Activated CD4-positive, CD25-positive, alpha-beta regulatory T cell treated with anti-CD3 and anti-CD28 coated beads, Interleukin-2, amount 50 U/mL, for 16 hours (primary cell): ENCODE data around the gene IGF1.

Experiments used
- DNase-seq: peaks from one replicate; pipeline ENCODE4 v3.0.0-alpha.2; 2020; ENCODE audit warnings: low read depth, low spot score

Gene IGF1

GRCh38 chr12:102480406-102480805 lies at the start of gene IGF1:
Gene IGF1 (minus strand): TSS chr12:102480563. CDS start chr12:102480381, 182 bp downstream.
- no peak for DNase-seq

- DNase-seq = no peak
Measured at GRCh38 chr12:102528111-102528510, 47.7 kb upstream of the IGF1 start.

GRCh38 chr12:102527171-102527720 lies 46.9 kb upstream of the IGF1 start:
- no peak for DNase-seq

GRCh38 chr12:102526656-102527055 lies 46.3 kb upstream of the IGF1 start:
- no peak for DNase-seq

- no peak for DNase-seq
Measured at GRCh38 chr12:102522768-102523167, 42.4 kb upstream of the IGF1 start.

GRCh38 chr12:102521662-102522277 lies 41.4 kb upstream of the IGF1 start:
- DNase-seq = no peak

GRCh38 chr12:102518871-102519270 lies 38.5 kb upstream of the IGF1 start:
- no peak for DNase-seq

GRCh38 chr12:102514696-102515095 lies 34.3 kb upstream of the IGF1 start:
- DNase-seq = no peak

GRCh38 chr12:102513739-102514138 lies 33.4 kb upstream of the IGF1 start:
- DNase-seq = no peak

GRCh38 chr12:102513272-102513671 lies 32.9 kb upstream of the IGF1 start:
- no peak for DNase-seq

- no peak for DNase-seq
Measured at GRCh38 chr12:102512523-102512922, 32.2 kb upstream of the IGF1 start.

GRCh38 chr12:102511575-102511974 lies 31.2 kb upstream of the IGF1 start:
- no peak for DNase-seq

- no peak for DNase-seq
Measured at GRCh38 chr12:102510463-102510862, 30.1 kb upstream of the IGF1 start.

GRCh38 chr12:102510031-102510430 lies 29.7 kb upstream of the IGF1 start:
- no peak for DNase-seq

GRCh38 chr12:102509123-102509626 lies 28.8 kb upstream of the IGF1 start:
- no peak for DNase-seq

GRCh38 chr12:102508052-102508451 lies 27.7 kb upstream of the IGF1 start:
- DNase-seq = no peak

GRCh38 chr12:102507301-102507700 lies 26.9 kb upstream of the IGF1 start:
- no peak for DNase-seq

GRCh38 chr12:102504871-102505270 lies 24.5 kb upstream of the IGF1 start:
- no peak for DNase-seq

- no peak for DNase-seq
Measured at GRCh38 chr12:102504280-102504679, 23.9 kb upstream of the IGF1 start.

GRCh38 chr12:102503831-102504230 lies 23.5 kb upstream of the IGF1 start:
- no peak for DNase-seq

GRCh38 chr12:102503056-102503681 lies 22.8 kb upstream of the IGF1 start:
- no peak for DNase-seq

- DNase-seq = no peak
Measured at GRCh38 chr12:102501773-102502172, 21.4 kb upstream of the IGF1 start.

- DNase-seq = no peak
Measured at GRCh38 chr12:102498471-102498870, 18.1 kb upstream of the IGF1 start.
